DMS53 treated with DMSO at 0.1 percent for 48 hours (cell line): ENCODE data around the gene ABTB1.
"Not testable (repeated sequence)": the region's sequence is repeated elsewhere in the genome, so short reads cannot be mapped to it uniquely, and the experiment has no call there.

Source experiments
- DNase-seq: peaks from one replicate; lab custom pipeline; 2025; ENCODE audit not compliant: unreplicated experiment; lab: John Stamatoyannopoulos, UW

Gene ABTB1

GRCh38 chr3:127702151-127702578 is 29.4 kb downstream of the ABTB1 start:
- no peak for DNase-seq

GRCh38 chr3:127704840-127705239 is 32.1 kb downstream of the ABTB1 start:
- DNase-seq, result not testable (repeated sequence)

- DNase-seq, result no peak
Measured at GRCh38 chr3:127706312-127706711, 33.6 kb downstream of the ABTB1 start.

GRCh38 chr3:127706785-127707351 is 34.1 kb downstream of the ABTB1 start:
- DNase-seq, result no peak

GRCh38 chr3:127707851-127708411 is 35.2 kb downstream of the ABTB1 start:
- DNase-seq, result no peak

GRCh38 chr3:127708837-127709236 is 36.1 kb downstream of the ABTB1 start:
- no peak for DNase-seq

GRCh38 chr3:127709320-127710060 is 36.7 kb downstream of the ABTB1 start:
- DNase-seq, result no peak

- DNase-seq, result no peak
Measured at GRCh38 chr3:127710155-127710941, 37.6 kb downstream of the ABTB1 start.

GRCh38 chr3:127711021-127711695 is 38.4 kb downstream of the ABTB1 start:
- no peak for DNase-seq

GRCh38 chr3:127711896-127712295 is 39.1 kb downstream of the ABTB1 start:
- DNase-seq, result no peak

- DNase-seq, result no peak
Measured at GRCh38 chr3:127712461-127712860, 39.7 kb downstream of the ABTB1 start.

- DNase-seq, result no peak
Measured at GRCh38 chr3:127712881-127713771, 40.4 kb downstream of the ABTB1 start.

- DNase-seq, result no peak
Measured at GRCh38 chr3:127714125-127714571, 41.4 kb downstream of the ABTB1 start.

- DNase-seq, result no peak
Measured at GRCh38 chr3:127714866-127715265, 42.1 kb downstream of the ABTB1 start.

- DNase-seq, result no peak
Measured at GRCh38 chr3:127715532-127715931, 42.8 kb downstream of the ABTB1 start.

GRCh38 chr3:127716384-127716783 is 43.6 kb downstream of the ABTB1 start:
- no peak for DNase-seq

GRCh38 chr3:127717357-127718244 is 44.8 kb downstream of the ABTB1 start:
- DNase-seq, result no peak

- no peak for DNase-seq
Measured at GRCh38 chr3:127718245-127718915, 45.6 kb downstream of the ABTB1 start.

- no peak for DNase-seq
Measured at GRCh38 chr3:127718916-127719290, 46.2 kb downstream of the ABTB1 start.
